ENCODE data around the gene ZFAND6.
"Not testable (repeated sequence)": the region's sequence is repeated elsewhere in the genome, so short reads cannot be mapped to it uniquely, and the experiment has no call there.

The ZFAND6 gene

DNA sequence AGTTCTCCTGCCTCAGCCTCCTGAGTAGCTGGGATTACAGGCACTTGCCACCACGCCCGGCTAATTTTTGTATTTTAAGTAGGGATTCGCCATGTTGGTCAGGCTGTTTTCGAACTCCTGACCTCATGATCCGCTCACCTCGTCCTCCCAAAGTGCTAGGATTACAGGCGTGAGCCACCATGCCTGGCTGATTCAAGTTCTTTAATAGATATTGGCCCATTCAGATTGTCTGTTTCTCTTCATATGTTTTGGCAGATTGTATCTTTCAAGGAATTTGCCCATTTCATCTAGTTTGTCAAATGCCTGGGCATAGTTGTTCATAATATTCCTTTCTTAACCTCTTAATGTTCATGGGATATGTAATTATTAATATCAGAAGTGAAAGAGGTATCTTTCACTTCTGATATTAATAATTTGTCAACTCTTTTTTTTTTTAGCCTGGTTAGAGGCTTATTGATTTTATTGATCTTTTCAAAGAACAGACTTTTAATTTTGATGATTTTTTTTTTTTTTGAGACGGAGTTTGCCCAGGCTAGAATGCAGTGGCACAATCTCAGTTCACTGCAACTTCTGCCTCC is 40.2 kb upstream of the ZFAND6 start:
- POLR2A ChIA-PET = no interaction called here
- DNase-seq (ENCODE audit: extremely low spot score) = no peak
- CTCF ChIA-PET = interaction anchor here (0.6 kb wide), 1 partner anchor 10 kb away, joined by 9 read pairs; no protein-coding TSS in a partner anchor
- no peak for TF ChIP-seq NFRKB (IDR thresholded peaks at IDR 0.05)
- TF ChIP-seq FOXM1 (IDR thresholded peaks at IDR 0.05; ENCODE audit: borderline replicate concordance) = no peak
- TF ChIP-seq LEF1 (IDR thresholded peaks at IDR 0.05; ENCODE audit: borderline replicate concordance) = no peak
- no peak for TF ChIP-seq ZNF384 (IDR thresholded peaks at IDR 0.05)
- TF ChIP-seq CTBP1 (IDR thresholded peaks at IDR 0.05; ENCODE audit: borderline replicate concordance) = no peak
- TF ChIP-seq ARNT (IDR thresholded peaks at IDR 0.05) = no peak
- TF ChIP-seq, protein P1, sequence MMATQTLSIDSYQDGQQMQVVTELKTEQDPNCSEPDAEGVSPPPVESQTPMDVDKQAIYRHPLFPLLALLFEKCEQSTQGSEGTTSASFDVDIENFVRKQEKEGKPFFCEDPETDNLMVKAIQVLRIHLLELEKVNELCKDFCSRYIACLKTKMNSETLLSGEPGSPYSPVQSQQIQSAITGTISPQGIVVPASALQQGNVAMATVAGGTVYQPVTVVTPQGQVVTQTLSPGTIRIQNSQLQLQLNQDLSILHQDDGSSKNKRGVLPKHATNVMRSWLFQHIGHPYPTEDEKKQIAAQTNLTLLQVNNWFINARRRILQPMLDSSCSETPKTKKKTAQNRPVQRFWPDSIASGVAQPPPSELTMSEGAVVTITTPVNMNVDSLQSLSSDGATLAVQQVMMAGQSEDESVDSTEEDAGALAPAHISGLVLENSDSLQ (IDR thresholded peaks at IDR 0.05) = no peak
- TF ChIP-seq L3MBTL2 (conservative IDR thresholded peaks at IDR 0.05) = no peak
- TF ChIP-seq BHLHE40 (IDR thresholded peaks at IDR 0.05; ENCODE audit: borderline replicate concordance) = no peak
- no peak for TF ChIP-seq TARDBP (IDR thresholded peaks at IDR 0.05)
- no peak for TF ChIP-seq FOXK2 (IDR thresholded peaks at IDR 0.05)
- TF ChIP-seq HDGF (IDR thresholded peaks at IDR 0.05; ENCODE audit: borderline replicate concordance) = no peak

DNA sequence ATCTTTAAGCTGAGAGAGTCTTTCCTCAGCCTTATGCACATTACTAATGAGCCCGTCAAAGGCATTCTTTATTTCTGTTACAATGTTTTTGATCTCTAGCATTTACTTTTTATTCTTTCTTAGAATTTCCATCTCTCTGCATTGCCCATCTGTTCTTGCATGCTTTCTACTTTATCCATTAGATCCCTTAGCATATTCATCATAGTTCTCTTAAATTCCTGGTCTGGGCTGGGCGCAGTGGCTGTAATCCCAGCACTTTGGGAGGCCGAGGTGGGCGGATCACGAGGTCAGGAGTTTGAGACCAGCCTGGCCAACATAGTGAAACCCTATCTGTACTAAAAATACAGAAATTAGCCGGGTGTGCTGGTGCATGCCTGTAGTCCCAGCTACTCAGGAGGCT is 39.3 kb upstream of the ZFAND6 start:
- POLR2A ChIA-PET; DNase-seq (ENCODE audit: extremely low spot score); CTCF ChIA-PET: not testable (repeated sequence)

DNA sequence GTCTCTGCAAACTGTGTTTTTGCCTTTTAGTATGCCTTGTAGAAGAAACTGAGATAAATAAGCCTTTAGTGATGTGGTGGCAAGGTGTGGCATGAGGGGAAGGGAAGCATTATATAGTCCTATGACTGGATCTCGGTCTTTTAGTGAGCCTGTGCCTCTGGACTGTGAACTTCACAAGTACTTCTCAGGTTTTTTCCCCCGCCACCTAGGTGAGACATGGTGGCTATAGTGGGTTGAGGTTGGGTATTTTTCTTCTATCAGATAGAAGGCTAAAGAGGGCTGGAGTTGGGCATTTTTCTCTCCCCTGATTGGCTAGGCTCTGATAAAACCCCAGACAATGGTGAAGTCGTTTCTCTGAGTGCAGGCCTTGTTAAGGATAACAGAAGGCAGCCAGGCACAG is 38.7 kb upstream of the ZFAND6 start:
- CTCF ChIA-PET = no interaction called here
- POLR2A ChIA-PET = no interaction called here
- DNase-seq (ENCODE audit: extremely low spot score) = no peak

DNA sequence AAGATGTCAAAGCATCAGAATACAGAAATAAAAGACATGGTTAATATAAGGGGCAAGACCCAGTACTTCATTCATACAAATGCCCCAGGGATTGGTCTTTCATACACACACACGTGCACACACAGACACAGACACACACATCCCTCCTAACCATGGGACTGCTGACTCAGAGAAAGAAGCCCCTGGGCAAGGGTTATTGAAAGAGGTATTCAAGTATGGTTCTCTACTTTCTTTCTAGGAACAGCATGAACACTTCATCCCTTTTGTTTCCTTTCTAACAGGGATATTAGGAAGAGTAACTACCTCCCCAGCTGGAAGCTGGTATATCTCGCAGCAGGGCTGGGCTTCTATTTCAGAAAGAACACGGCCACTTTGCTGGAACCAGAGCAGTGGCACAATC is 33.2 kb upstream of the ZFAND6 start:
- POLR2A ChIA-PET = no interaction called here
- DNase-seq (ENCODE audit: extremely low spot score) = no peak
- TF ChIP-seq SP1 (IDR thresholded peaks at IDR 0.05) (no peak), L3MBTL2 (conservative IDR thresholded peaks at IDR 0.05) (no peak), LEF1 (IDR thresholded peaks at IDR 0.05; ENCODE audit: borderline replicate concordance) (no peak), ELF4 (IDR thresholded peaks at IDR 0.05) (no peak), ARNT (IDR thresholded peaks at IDR 0.05) (no peak), CTBP1 (IDR thresholded peaks at IDR 0.05; ENCODE audit: borderline replicate concordance) (no peak), FOXA1 (IDR thresholded peaks at IDR 0.05) (no peak), FOXK2 (IDR thresholded peaks at IDR 0.05) (no peak), NFRKB (IDR thresholded peaks at IDR 0.05) (no peak), BHLHE40 (IDR thresholded peaks at IDR 0.05; ENCODE audit: borderline replicate concordance) (no peak), HDGF (IDR thresholded peaks at IDR 0.05; ENCODE audit: borderline replicate concordance) (no peak), TARDBP (IDR thresholded peaks at IDR 0.05) (no peak), ZNF384 (IDR thresholded peaks at IDR 0.05) (no peak), SUZ12 (IDR thresholded peaks at IDR 0.05) (no peak), FOXM1 (IDR thresholded peaks at IDR 0.05; ENCODE audit: borderline replicate concordance) (no peak)
- TF ChIP-seq, protein P1 (IDR thresholded peaks at IDR 0.05) = no peak
- CTCF ChIA-PET = no interaction called here

More for the DNA sequence above, 38.7 kb upstream of the ZFAND6 start:
- TF ChIP-seq FOXA1 (IDR thresholded peaks at IDR 0.05) (no peak), TARDBP (IDR thresholded peaks at IDR 0.05) (no peak), BHLHE40 (IDR thresholded peaks at IDR 0.05; ENCODE audit: borderline replicate concordance) (no peak), FOXM1 (IDR thresholded peaks at IDR 0.05; ENCODE audit: borderline replicate concordance) (no peak), CTBP1 (IDR thresholded peaks at IDR 0.05; ENCODE audit: borderline replicate concordance) (no peak), LEF1 (IDR thresholded peaks at IDR 0.05; ENCODE audit: borderline replicate concordance) (no peak), NFRKB (IDR thresholded peaks at IDR 0.05) (no peak), HDGF (IDR thresholded peaks at IDR 0.05; ENCODE audit: borderline replicate concordance) (no peak), SUZ12 (IDR thresholded peaks at IDR 0.05) (no peak), SP1 (IDR thresholded peaks at IDR 0.05) (no peak), FOXK2 (IDR thresholded peaks at IDR 0.05) (no peak)
- TF ChIP-seq, protein P1 (IDR thresholded peaks at IDR 0.05) = no peak

DNA sequence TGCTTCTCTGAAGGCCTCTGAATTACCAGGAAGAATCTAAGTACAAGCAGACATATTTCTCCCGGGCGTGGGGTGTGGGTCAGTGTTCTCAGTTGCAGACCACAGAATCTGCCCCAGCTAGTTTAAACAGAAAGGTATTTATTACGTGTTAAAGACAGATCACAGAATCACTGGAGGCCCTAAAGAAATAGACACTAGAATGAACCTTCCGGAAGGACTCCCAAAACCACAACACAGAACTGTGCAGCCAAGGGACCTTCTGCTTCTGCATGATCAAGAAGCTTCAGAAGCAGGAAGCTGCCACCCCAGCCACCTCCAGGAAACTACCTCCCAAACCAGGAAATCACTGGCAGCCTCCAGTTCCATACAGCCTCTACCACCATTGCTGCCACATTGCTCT is 32.7 kb upstream of the ZFAND6 start:
- CTCF ChIA-PET = no interaction called here
- no peak for TF ChIP-seq NFRKB (IDR thresholded peaks at IDR 0.05)
- TF ChIP-seq TARDBP (IDR thresholded peaks at IDR 0.05) = no peak
- no peak for TF ChIP-seq BHLHE40 (IDR thresholded peaks at IDR 0.05; ENCODE audit: borderline replicate concordance)
- no peak for TF ChIP-seq SP1 (IDR thresholded peaks at IDR 0.05)
- no peak for TF ChIP-seq SUZ12 (IDR thresholded peaks at IDR 0.05)
- no peak for TF ChIP-seq L3MBTL2 (conservative IDR thresholded peaks at IDR 0.05)
- no peak for TF ChIP-seq HDGF (IDR thresholded peaks at IDR 0.05; ENCODE audit: borderline replicate concordance)
- TF ChIP-seq ELF4 (IDR thresholded peaks at IDR 0.05) = no peak
- TF ChIP-seq LEF1 (IDR thresholded peaks at IDR 0.05; ENCODE audit: borderline replicate concordance) = no peak
- no peak for TF ChIP-seq ARNT (IDR thresholded peaks at IDR 0.05)
- TF ChIP-seq FOXA1 (IDR thresholded peaks at IDR 0.05) = no peak
- no peak for TF ChIP-seq CTBP1 (IDR thresholded peaks at IDR 0.05; ENCODE audit: borderline replicate concordance)
- TF ChIP-seq, protein P1 (IDR thresholded peaks at IDR 0.05) = no peak
- no peak for TF ChIP-seq FOXM1 (IDR thresholded peaks at IDR 0.05; ENCODE audit: borderline replicate concordance)
- no peak for TF ChIP-seq ZNF384 (IDR thresholded peaks at IDR 0.05)
- TF ChIP-seq FOXK2 (IDR thresholded peaks at IDR 0.05) = no peak
- POLR2A ChIA-PET = no interaction called here
- DNase-seq (ENCODE audit: extremely low spot score) = no peak

Data from HEK293T (cell line).